Measurements from ENCODE around the gene KCNG1. TPM values are rescaled to one million over a fixed set of nuclear protein-coding genes. Genes with fewer than 3 reads are reported as not detected.

The KCNG1 gene
- total and polyA plus RNA-seq, 11 donors = 0.10 to 0.64 (median 0.38) TPM; not detected in 2

DNA sequence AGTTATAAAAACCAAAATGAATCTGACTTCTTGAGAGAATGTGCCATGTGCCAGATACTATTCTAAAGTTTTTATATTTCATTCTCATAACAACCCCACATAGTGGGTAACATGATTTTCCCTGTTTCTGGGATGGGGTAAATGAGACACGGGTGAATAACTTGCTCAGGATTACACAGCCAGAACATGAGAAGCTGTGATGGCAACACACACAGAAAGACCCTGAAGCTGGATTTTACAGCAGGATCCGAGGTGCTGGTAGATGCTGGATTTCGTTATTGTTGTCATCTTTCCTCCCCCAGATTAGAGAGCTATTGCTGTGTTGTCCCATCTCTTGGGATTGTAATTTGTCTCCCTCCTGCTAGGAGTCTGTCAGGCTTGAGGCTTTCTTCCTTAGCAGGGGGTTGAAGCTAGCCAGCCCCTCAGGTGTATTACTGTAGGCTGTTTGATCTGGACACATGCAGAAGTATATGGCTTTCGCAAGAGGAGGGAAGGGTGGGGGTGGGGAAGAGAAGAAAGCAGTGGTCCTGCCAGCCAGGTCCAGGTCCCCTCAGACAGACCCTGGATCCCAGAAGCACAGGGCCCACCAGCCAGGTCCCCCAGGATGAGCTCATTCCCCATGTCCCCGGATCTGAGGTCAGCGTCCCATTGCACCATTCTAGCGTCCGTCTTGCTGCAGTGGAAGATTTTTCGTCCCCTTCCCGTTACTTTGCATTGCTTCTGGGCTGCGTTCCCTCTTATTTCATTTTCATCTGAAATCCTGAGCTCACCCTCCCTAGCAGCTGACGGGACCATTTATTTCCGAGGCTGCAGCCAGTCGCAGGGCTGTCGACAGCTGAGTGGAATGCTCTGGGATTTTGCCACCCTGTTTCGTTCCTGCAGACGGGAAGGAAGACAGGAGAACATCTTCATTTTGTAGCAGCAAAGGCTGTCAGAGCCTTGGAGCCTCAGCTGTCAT, 7.3 kb upstream of the KCNG1 start:
- ATAC-seq = peak in 3 of 4 donors; percentile 49 to 56 (median 53)

DNA sequence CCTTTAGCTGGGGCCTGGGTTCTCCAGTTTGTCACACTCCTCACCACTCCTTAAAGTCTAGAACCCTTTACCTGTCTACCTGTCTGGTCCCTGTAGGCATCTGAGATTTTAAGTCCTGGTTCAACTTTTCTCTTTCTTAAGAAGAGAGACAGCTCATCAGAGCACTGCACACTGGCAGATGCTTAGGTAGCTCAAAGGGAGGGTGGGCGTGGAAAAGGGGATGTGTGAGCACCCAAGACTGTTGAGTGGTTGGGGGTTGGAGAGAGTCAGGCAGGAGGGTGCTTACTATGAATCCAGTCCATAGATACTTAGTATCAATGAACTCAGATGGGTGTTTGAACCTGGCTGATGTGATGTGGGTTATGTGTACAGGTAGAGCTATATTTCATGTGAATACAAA, 6.6 kb upstream of the KCNG1 start:
- TF ChIP-seq, protein P1, sequence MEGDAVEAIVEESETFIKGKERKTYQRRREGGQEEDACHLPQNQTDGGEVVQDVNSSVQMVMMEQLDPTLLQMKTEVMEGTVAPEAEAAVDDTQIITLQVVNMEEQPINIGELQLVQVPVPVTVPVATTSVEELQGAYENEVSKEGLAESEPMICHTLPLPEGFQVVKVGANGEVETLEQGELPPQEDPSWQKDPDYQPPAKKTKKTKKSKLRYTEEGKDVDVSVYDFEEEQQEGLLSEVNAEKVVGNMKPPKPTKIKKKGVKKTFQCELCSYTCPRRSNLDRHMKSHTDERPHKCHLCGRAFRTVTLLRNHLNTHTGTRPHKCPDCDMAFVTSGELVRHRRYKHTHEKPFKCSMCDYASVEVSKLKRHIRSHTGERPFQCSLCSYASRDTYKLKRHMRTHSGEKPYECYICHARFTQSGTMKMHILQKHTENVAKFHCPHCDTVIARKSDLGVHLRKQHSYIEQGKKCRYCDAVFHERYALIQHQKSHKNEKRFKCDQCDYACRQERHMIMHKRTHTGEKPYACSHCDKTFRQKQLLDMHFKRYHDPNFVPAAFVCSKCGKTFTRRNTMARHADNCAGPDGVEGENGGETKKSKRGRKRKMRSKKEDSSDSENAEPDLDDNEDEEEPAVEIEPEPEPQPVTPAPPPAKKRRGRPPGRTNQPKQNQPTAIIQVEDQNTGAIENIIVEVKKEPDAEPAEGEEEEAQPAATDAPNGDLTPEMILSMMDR (IDR thresholded peaks at IDR 0.05) = no peak
- TF ChIP-seq POLR2A (IDR thresholded peaks at IDR 0.05) = no peak
- intact Hi-C loops (cut with DNase I) = no loop called here
- Histone ChIP-seq H3K4me1 (no peaks in the 10 kb centered on the region), H3K27ac (no peak overlapping the region), H3K27me3 (peaks cover 0 to 83% (median 26%) of the 10 kb centered on the region in 9 donors), H3K36me3 (no peaks in the 10 kb centered on the region), H3K4me3 (no peak overlapping the region), H3K9me3 (no peaks in the 10 kb centered on the region)
- WGBS, 4 donors = 76 to 92% (median 83%) methylated on average over 1 of the region's 1 CpG
- ATAC-seq = no peak
- DNase-seq = no peak

More for the DNA sequence above, 7.3 kb upstream of the KCNG1 start:
- Histone ChIP-seq H3K9me3 (no peaks in the 10 kb centered on the region), H3K36me3 (no peaks in the 10 kb centered on the region), H3K4me1 (no peaks in the 10 kb centered on the region), H3K27me3 (peaks cover 0 to 85% (median 26%) of the 10 kb centered on the region in 9 donors), H3K27ac (no peak overlapping the region), H3K4me3 (no peak overlapping the region)
- TF ChIP-seq, protein P1 (IDR thresholded peaks at IDR 0.05) = no peak
- TF ChIP-seq POLR2A (IDR thresholded peaks at IDR 0.05) = no peak
- DNase-seq = peak in 2 of 5 donors; percentile 9 to 27
- intact Hi-C loops (cut with DNase I) = no loop called here
- WGBS, 4 donors = 32 to 41% (median 36%) methylated on average over 16 to 17 of the region's 17 CpGs

DNA sequence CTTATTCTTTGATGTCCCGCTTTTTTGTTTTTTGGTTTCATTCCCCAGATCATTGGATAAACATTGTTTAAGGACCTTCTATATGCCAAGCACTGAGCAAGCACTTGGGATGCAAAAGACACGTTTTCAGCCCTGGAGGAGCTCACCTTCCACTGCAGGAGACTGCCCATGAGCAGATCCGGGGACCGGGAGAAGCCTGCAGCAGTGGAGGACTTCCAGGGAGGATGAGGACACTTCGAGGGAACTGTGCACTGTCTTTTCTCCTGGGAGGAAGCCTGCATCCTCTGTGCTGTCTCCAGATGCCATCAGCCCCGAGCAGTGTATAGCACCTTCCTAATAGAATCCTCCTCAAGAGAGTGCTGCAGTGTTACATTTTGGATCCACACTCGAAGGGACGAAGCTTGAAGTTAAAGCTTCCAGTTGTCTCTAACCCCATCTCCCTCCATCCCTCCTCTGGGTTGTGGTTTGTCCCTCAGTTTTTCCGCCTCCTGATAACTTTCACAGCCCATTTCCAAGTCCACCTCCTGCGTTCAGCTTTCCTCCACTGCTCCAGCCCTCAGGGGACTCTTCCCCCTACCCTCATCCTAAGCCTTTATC, 5.8 kb upstream of the KCNG1 start:
- DNase-seq = no peak
- Histone ChIP-seq H3K4me3 (no peak overlapping the region), H3K9me3 (no peaks in the 10 kb centered on the region), H3K27me3 (peaks cover 3 to 91% (median 33%) of the 10 kb centered on the region in 9 donors), H3K27ac (no peak overlapping the region), H3K4me1 (peaks cover 0 to 2% (median 0%) of the 10 kb centered on the region in 12 donors), H3K36me3 (no peaks in the 10 kb centered on the region)
- ATAC-seq = no peak
- TF ChIP-seq, protein P1 (IDR thresholded peaks at IDR 0.05) = no peak
- no peak for TF ChIP-seq POLR2A (IDR thresholded peaks at IDR 0.05)
- intact Hi-C loops (cut with DNase I) = no loop called here
- WGBS, 4 donors = 20 to 26% (median 25%) methylated on average over 10 of the region's 10 CpGs

All from heart left ventricle (tissue), 16 donors.